Measurements from ENCODE around the gene CHCHD10.
A peak's percentile ranks its signal among the peaks of the same experiment; 100 is the strongest.
"Not testable (repeated sequence)": the region's sequence is repeated elsewhere in the genome, so short reads cannot be mapped to it uniquely, and the experiment has no call there.

CHCHD10 gene

DNA sequence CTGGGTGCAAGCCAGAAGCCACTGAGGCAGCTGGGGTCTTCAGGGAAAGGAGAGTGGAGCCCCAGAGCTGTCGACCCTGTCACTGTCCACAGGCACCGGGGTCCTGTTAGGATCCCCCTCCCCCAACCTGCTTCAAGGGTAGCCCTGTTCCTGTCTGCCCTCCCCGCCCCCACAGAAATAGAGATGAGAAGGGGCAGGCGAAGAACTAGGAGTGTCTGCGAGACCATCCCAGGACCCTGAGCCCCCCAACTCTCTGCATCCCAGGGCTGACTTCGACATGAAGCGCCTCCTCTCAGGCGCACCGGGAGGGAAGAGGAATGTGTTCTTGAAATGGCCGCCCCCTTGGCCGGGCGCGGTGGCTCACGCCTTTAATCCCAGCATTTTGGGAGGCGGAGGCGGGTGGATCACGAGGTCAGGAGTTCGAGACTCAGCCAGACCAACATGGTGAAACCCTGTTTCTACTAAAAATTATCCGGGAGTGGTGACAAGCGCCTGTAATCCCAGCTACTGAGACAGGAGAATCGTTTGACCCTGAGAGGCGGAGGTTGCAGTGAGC is 16.3 kb downstream of the CHCHD10 start:
- FAIRE-seq (peak; percentile 91), DNase-seq (ENCODE audit: low spot score) (peak; percentile 63)

DNA sequence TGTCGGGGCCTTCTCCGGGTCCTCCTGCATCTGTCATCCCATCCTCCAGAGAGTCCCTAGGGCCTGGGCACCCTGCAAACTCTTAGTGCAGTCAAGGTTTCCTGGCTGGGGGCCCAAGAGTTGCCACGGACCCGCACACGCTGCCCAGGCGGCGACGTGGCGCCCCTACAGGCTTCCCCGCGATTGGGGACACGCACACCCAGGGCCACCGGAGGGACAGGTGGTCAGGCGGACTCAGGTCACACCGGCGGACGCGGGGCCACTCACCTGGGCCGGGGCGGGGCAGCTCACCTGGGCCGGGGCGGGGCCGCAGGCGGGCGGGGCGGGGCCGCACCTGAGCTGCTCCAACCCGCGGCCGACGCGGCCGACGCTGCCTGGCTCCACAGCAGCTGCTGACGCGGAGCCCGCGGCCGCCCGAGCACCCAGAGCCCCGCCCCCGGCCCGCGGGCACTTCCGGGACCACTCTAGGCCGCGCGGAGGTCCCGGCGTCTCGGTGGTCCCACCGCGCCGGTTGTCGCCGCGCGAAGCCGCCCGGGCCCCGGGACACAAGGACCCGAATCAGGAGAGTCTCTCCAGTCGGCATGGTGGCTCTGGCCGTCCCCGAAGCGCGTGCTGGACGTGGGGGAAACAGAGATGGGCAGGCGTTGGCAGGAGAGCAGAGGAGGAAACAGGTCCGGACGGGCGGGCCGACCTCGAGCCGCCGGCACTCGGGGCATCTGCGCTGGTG is 16.9 kb downstream of the CHCHD10 start, which contains the start of gene ZNF70:
Gene ZNF70, minus strand, starts transcription at position 399 of the 727 bp plus-strand sequence. CDS start 5,972 bp downstream, outside the sequence.
- peak; percentile 98 for DNase-seq (ENCODE audit: low spot score)

DNA sequence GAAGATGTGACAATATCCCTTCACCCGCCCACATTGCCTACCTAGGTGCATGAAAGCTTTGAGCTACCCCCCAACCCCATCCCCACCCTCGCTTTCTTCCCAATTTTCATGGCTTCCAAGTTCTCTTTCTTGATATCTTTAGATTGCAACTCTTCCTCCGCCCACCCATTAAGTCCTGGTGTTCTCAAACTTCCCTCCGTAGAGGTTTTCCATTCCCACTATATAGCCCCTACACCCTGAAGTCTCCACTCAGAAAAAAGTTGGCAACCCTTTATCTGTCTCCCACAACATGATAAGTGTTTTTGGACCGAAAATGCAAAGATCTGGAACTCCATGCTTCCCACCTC is 17.4 kb downstream of the CHCHD10 start:
- FAIRE-seq (no peak), DNase-seq (ENCODE audit: low spot score) (no peak)

More for the DNA sequence above, 16.9 kb downstream of the CHCHD10 start, which contains the start of gene ZNF70:
- FAIRE-seq: no peak

DNA sequence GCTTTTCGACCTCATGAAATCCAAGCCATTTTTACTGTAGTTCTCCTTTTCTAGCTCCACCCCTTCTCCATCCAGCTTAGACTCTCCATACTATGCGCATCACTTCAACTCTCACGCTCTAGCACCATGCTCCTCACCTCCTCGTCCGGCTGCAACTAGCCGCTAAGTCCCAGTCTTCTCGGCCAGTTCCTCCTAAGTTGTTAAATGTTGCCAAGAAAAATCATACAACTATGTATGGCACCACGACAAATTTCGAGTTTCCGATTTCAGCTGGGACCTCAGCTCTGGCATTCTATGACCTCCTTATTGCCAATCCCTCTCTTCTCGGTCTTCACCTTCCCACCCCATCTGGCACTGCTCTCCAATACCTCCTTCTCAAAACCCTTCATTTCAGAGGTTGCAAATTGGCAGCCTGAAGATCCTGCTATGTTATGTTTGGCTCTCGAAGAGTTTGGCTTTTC is 17.9 kb downstream of the CHCHD10 start:
- DNase-seq (ENCODE audit: low spot score) (no peak), FAIRE-seq (peak; percentile 77)

DNA sequence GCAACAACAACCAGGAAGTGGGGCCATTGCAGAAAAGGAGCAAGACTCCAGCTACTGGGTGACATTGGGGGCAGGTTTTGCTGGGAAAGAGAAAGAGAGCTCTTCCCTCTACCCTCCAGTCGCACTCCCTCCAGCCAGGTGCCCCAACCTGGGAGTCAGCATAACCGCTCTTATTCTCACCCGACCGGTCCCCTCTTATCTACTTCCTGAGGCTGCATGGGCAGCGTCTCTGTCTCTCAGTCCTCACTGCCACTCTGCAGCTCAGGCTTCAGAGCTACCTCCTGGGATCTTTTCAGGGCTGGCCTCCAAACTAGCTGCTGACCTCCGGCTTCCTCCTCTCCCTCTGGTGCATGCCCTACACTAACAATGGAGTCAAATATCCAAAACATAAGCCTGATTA is 22.0 kb downstream of the CHCHD10 start:
- no peak for FAIRE-seq

DNA sequence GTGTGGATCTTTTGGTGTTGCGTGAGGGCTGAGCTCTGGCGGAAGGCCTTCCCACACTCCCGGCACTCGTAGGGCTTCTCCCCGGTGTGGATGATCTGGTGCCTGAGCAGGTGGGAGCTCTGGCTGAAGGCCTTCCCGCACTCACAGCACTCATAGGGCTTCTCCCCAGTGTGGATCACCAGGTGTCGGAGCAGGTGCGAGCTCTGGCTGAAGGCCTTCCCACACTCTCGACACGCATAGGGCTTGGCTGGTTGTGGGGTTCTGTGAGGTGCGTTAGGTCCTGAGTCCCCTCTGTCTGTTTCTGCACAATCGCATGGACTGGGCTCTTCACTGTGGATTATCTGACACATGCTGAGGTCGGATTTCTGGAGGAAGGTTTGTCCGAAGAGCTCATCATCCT is 23.3 kb downstream of the CHCHD10 start:
- no peak for FAIRE-seq
- no peak for DNase-seq (ENCODE audit: low spot score)

More for the DNA sequence above, 22.0 kb downstream of the CHCHD10 start:
- DNase-seq (ENCODE audit: low spot score): no peak

DNA sequence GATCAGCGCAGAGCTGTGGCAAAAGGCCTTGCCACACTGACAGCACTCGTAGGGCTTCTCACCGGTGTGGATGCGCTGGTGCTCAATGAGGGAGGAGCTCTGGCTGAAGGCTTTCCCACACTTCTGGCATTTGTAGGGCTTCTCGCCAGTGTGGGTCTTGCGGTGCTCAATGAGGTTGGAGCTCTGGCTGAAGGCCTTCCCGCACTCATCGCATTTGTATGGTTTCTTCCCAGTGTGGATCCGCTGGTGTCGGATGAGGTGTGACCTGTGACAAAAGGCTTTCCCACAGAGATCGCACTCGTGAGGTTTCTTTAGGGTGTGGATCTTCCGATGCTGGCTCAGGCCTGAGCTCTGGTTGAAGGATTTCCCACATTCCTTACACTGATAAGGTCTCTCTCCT is 23.8 kb downstream of the CHCHD10 start:
- FAIRE-seq: no peak

DNA sequence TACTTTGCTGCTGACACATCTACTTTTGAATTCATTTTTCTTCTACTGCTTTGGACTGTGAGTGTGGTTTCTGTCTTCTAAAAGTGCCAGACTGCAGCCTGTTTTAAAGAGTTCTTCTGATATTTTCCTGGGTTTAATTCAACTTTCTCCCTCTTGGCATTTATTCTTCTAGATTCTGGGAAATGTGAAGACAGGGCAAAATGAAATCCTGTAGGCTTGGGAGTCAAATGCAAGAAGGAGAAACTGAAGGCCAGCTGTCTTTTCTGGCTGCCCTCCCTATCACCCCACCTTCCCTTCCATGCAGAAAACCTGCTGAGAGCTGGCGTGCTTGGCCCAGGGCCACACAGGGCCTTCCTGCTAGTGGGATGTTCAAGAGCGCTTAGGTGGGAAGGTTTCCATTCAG is 24.5 kb downstream of the CHCHD10 start:
- no peak for FAIRE-seq
- DNase-seq (ENCODE audit: low spot score): no peak

More for the DNA sequence above, 23.8 kb downstream of the CHCHD10 start:
- no peak for DNase-seq (ENCODE audit: low spot score)

DNA sequence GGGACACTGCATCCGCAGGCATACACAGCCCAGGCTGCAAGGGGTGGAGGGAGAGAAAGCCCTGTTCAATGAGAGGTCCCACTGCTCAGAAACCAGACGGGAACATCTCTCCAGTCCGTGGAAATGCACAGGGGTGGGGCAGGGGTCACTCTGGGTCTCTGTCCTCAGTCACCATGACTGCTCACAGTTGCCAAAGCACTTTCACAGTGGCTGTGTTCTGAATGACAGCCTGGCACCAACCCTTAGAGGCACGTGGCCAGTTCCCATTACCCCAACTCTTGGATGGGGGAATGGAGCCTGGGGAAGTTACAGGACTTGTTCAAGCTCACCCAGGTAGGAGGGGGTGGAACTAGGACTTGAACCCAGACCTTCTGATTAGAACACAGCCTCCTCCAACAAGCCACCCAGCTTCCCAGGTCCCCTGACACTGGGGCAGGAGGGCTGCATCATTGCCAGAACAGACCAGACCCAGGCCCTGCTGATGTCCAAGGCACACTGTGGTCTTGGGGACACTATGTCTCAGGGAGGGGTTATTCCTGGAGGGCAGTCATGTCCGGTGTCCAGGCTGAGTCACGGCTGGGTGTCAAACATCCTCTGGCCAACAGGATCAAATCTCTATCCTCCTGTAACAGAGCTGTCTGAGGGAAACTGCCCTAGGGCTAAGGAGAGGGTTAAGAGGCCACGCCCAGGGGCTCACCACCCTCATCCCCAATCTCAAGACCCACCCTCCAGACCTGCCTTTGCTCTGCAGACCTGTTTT is 25.1 kb downstream of the CHCHD10 start:
- no peak for DNase-seq (ENCODE audit: low spot score)
- FAIRE-seq: peak; percentile 46

DNA sequence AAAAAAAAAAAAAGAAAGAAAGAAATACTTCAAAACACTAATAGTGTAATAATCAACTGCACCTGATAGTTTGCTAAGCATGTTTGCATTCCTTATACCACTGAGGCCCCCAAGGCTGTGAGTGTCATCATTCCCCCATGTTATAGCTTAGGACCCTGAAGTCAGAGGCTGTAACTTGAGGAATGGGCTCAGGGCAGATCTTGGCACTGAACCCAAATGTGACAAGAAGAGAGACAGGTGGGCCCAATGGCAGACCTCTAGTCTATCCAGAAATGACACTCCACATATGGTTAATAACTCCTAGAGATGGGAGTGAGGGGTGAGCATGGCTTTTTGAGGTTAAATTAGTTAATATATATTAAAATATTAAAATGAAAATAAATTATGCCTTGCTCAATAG is 30.1 kb downstream of the CHCHD10 start:
- FAIRE-seq (no peak), DNase-seq (ENCODE audit: low spot score) (no peak)

DNA sequence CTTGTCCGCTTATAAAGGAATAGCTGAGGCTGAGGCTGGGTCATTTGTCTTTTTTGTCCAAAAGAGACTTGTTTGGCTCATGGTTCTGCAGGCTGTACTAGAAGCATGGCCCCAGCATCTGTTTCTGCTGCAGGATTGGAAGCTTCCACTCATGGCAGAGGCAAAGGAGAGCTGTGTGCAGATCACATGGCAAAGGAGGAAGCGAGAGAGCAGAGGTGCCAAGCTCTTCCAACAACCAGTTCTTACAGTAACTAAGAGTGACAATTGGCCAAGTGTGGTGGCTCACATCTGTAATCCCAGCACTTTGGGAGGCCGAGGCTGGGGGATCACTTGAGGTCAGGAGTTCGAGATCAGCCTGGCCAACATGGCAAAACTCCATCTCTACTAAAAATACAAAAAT is 39.7 kb downstream of the CHCHD10 start:
- FAIRE-seq: not testable (repeated sequence)

DNA sequence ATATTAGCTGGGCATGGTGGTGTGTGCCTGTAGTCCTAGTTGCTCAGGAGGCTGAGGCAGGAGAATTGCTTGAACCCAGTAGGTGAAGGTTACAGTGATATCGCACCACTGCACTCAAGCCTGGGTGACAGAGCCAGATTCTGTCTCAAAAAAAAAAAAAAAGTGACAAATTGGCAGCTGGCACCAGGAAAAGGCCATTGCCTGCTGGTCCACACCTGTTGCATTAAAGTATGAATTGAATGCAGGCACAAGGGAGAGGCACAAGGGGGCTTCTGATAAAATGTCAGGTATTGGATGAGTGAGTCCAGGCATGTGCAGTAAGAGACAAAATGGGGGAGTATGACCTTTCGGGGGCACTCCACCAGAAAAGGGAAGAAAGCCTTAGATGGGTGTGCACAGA is 45.0 kb downstream of the CHCHD10 start:
- no peak for DNase-seq (ENCODE audit: low spot score)
- no peak for FAIRE-seq

More for the DNA sequence above, 39.7 kb downstream of the CHCHD10 start:
- DNase-seq (ENCODE audit: low spot score): not testable (repeated sequence)

DNA sequence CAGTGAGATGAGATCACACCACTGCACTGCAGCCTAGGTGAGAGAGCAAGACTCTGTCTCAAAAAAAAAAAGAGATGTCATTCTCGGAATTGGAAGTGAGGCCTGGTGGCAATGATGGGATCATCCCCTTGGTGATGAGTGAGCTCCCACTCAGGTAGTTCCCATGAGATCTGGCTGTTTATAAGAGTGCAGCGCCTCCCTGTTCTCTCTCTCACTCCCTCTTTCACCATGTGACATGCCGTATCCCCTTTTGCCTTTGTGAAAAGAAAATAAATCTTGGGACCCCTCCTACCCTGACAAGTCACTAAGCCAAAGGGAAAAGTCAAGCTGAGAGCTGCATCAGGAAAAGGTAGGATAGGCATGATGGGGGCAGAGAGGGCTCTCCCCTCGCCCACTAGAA is 45.6 kb downstream of the CHCHD10 start:
- FAIRE-seq (no peak), DNase-seq (ENCODE audit: low spot score) (no peak)

DNA sequence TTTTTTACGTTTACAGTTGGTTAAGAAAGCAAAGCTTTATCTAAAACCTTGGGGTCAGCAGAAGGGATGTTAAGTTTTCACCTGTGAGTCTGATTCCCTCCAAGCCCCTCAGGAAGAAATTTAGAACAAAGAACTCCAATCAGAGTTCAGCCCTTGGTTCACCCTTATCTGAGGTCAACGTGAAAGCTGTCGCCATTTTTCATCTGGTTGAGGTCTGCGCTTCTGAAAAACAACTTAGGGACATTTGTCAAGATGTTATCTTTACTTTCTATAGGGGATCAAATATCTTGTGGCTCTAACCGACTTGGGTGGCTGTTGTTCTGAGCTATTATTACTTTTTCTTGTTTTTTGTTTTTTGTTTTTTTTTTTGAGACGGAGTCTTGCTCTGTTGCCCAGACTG is 46.9 kb downstream of the CHCHD10 start:
- DNase-seq (ENCODE audit: low spot score) (no peak), FAIRE-seq (no peak)

DNA sequence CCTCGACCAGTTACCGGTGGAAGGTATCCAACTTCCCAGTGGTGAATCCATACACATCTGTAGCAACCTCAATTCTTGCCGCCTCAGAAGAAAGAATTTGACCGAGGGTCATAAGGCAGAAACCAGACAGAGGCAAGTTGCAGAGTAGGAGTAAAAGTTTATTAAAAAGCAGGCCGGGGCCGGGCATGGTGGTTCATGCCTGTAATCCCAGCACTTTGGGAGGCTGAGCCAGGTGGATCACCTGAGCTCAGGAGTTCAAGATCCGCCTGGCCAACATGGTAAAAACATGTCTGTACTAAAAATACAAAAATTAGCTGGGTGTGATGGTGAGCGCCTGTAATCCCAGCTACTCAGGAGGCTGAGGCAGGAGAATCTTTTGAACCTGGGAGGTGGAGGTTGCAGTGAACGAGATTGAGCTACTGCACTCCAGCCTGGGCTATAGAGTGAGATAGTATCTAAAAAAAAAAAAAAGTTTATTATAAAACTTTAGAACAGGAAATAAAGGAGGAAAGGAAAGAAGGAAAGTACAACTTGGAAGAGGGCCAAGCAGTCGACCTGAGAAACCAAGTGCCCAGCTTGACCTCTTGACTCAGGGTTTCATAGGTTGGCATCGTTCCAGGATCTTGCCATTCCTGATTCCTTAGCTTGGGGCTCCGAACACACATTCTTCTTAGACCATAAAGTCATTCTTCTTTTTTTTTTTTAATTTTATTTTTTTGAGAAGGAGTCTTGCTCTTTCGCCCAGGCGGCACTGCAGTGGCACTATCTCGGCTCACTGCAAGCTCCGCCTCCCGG is 49.2 kb downstream of the CHCHD10 start:
- no peak for FAIRE-seq
- DNase-seq (ENCODE audit: low spot score): no peak

DNA sequence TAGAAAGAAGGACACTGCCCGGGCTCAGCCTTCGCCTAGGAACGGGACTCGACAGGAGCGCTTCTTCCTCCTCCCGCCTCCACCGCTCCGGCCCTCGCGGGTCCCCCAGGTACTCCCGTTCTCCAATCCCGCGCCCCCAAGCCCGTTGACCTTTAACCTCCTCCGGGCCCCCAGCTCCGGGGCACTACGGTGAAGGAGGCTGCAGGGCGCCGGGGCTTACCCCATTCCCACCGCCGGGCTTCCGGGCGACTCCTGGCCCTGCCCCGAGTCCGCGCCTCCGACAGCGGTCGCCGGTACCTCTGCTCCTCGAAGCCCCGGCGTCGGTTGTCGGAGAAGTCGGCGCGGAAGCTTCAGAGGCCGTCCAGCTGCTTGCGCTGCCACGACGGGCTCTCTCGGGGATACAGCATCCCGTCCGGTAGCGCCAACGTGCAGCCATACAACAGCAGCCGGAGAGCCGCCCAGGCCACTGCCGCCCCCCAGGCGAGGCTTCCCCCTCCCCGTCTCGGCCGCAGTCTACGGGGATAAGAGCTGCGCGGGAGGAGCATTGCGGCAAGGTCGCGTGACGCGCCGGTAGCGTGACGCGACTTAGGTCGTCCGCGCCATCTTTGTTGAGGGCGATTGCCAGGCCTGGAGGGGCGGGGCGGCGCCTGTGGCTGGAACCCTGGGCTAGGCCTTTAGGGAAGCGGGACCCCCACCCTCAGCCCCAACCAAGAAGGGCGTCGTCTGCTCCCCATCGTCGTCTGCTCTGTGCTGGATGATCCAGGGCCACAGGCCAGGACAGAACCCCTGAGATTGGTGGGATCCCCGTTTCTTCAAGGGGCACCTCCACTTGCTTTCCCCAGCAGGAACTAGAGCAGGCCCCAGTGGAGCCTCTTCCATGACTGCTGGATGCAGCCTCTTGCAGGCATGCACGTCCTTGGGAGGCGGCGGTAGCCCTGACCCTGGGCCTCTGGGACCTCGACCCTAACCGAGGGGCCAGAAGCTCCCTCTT is 50.7 kb downstream of the CHCHD10 start:
- FAIRE-seq: peak; percentile 100
- peak; percentile 98 for DNase-seq (ENCODE audit: low spot score)

Data from urothelium cell line (cell line).